ENCODE measurements around the gene FOXN4.

The FOXN4 gene

DNA sequence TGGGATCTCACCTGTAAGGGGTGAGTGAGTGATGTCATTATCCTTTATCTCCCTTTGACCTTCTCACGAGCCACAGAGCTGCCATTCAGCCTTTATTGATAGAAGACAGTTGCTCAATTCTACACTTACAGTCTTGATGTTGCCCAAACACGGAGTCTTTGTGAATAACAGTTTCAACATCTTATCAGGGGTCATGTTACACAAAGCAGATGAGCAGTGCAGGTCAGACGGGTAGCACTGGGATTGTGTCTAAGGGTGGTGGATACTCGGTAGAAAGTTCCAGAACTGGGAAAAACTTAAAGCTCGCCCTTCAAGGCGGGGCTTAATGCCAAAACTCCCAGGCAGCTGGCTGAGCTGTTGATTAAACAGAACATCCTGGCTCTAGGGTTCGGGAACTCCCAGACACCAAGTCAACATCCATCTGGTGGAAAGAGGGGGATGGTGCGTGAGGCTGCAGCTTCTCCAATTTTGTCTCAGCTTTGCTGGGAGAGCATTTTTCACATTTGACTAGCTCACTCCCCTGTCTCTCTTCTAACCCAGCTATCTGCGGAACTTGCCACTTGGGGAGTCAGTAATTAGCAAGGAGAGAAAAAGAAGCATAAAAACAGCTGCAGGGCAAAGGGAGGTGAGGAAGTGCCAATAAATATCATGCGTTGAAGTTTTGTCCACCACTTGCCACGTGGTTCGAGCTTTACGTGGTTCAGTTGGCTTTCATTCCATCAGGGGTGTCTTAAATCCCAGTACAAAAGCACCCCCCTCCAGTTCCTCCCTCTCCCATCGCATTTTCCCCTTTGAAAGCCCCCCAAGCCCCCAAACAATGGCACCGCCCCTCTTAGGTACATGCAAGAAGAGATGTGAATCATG is 31.0 kb downstream of the FOXN4 start:
- TF ChIP-seq, protein P1, sequence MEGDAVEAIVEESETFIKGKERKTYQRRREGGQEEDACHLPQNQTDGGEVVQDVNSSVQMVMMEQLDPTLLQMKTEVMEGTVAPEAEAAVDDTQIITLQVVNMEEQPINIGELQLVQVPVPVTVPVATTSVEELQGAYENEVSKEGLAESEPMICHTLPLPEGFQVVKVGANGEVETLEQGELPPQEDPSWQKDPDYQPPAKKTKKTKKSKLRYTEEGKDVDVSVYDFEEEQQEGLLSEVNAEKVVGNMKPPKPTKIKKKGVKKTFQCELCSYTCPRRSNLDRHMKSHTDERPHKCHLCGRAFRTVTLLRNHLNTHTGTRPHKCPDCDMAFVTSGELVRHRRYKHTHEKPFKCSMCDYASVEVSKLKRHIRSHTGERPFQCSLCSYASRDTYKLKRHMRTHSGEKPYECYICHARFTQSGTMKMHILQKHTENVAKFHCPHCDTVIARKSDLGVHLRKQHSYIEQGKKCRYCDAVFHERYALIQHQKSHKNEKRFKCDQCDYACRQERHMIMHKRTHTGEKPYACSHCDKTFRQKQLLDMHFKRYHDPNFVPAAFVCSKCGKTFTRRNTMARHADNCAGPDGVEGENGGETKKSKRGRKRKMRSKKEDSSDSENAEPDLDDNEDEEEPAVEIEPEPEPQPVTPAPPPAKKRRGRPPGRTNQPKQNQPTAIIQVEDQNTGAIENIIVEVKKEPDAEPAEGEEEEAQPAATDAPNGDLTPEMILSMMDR (IDR thresholded peaks at IDR 0.05; ENCODE audit: extremely low read depth, insufficient read depth, missing control alignments), result no peak
- in situ Hi-C loops (cut with MboI; ENCODE audit: low pct_unique_long_range_greater_than_20kb, low sequenced_read_pairs, unreplicated experiment), result no loop called here
- DNase-seq (ENCODE audit: low spot score), result no peak

DNA sequence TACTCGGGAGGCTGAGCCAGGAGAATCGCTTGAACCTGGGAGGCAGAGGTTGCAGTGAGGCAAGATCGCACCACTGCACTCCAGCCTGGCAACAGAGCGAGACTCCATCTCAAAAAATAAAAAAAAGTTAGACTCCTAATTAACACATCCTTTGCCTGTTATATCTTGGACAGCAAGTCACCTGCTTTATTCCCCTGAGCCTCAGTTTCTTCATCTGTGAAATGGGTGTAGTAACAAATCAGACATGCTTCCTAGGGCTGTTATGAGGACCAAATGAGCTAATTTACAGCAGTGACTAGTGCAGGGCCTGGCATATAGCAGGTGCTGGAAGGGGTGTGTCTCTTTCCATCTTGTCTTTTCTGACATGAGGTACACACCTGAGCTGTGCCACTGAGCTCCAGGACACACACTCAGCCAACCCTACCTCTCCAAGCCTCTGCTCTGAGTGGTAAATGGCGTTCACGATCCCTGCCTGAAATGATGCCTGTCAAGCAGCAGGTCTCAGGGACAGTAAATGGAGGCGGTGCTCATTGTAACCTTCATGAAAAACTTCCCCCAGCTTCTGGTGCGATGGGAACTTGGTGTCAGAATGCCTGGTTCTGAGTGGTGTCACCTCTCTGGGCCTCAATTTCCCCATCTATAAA is 31.7 kb downstream of the FOXN4 start:
- DNase-seq (ENCODE audit: low spot score), result no peak
- in situ Hi-C loops (cut with MboI; ENCODE audit: low pct_unique_long_range_greater_than_20kb, low sequenced_read_pairs, unreplicated experiment), result no loop called here
- TF ChIP-seq, protein P1 (IDR thresholded peaks at IDR 0.05; ENCODE audit: extremely low read depth, insufficient read depth, missing control alignments), result no peak

DNA sequence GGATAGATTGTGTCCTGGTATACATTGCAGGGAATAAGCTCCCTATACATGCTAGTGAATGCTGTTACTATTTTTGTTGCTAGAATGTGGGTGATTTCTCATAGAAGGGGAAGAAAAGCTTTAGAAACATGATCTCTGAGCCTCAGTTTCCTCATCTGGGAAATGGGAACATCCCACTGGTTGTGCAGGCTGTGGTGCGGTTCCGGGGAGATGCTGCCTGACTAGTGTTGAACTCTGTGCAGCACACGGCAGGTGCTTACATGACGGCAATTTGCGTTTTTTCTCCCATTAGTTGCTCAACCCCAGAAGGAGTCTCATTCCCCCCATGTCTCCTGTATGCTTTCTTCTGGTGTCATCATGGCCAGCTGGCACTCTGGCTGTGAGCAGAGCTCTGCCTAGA is 32.9 kb downstream of the FOXN4 start:
- TF ChIP-seq, protein P1 (IDR thresholded peaks at IDR 0.05; ENCODE audit: extremely low read depth, insufficient read depth, missing control alignments), result no peak
- DNase-seq (ENCODE audit: low spot score), result no peak
- in situ Hi-C loops (cut with MboI; ENCODE audit: low pct_unique_long_range_greater_than_20kb, low sequenced_read_pairs, unreplicated experiment), result no loop called here

DNA sequence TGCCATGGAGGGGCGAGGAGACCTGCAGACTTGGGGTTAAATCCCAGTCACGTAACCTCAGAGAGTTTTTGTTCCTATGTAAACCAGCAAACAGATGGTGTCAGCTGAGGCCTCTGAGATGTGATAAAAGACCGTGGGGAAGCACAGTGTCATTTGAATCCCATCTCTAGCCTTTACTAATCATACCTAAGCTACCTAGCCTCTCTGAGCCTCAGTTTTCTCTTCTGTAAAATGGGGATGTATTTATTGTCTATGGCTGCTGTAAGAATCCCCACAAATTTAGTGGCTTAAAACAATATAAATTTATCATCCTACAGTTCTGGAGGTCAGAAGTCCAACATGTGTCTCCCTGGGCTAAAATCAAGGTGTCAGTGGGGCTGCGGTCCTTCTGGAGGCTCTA is 33.9 kb downstream of the FOXN4 start:
- TF ChIP-seq, protein P1 (IDR thresholded peaks at IDR 0.05; ENCODE audit: extremely low read depth, insufficient read depth, missing control alignments), result no peak
- in situ Hi-C loops (cut with MboI; ENCODE audit: low pct_unique_long_range_greater_than_20kb, low sequenced_read_pairs, unreplicated experiment), result no loop called here
- DNase-seq (ENCODE audit: low spot score), result no peak

DNA sequence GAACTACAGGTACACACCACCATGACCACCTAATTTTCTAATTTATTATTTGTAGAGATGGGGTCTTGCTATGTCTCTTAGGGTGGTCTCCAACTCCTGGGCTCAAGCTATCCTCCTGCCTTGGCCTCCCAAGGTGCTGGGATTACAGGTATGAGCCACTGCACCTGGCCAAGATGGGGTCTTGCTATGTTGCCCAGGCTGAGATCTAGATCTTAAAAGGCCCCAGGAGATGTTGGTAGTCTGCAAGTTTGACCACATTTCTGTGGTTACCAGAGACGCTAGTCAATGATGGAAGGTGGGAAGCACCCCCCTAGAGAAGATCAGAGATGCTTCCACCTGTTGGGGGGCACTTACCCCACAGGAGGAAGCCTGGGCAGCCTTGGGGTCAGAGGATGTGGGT is 34.7 kb downstream of the FOXN4 start:
- in situ Hi-C loops (cut with MboI; ENCODE audit: low pct_unique_long_range_greater_than_20kb, low sequenced_read_pairs, unreplicated experiment), result no loop called here
- TF ChIP-seq, protein P1 (IDR thresholded peaks at IDR 0.05; ENCODE audit: extremely low read depth, insufficient read depth, missing control alignments), result no peak

DNA sequence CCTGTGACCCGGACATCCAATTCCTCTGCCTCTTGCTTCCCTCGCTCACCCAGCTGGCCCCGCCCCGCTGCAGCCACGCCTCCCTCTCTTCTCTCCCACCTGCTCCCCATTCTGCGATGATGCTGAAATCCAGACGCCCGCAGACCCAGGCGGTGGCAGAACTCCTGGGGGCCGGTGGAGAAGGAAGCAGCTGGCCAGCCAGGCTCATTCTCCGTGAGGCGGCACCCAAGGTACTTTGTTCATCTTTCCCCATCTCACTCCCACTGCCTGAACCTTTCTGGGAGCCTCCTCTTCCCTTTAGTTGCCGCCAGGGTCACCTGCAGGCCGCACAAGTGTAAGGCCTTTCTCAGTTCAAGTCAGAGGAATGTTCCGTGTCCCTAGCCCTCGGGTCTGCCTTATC is 35.7 kb downstream of the FOXN4 start:
- TF ChIP-seq, protein P1 (IDR thresholded peaks at IDR 0.05; ENCODE audit: extremely low read depth, insufficient read depth, missing control alignments), result no peak
- in situ Hi-C loops (cut with MboI; ENCODE audit: low pct_unique_long_range_greater_than_20kb, low sequenced_read_pairs, unreplicated experiment), result no loop called here
- DNase-seq (ENCODE audit: low spot score), result no peak

More for the DNA sequence above, 34.7 kb downstream of the FOXN4 start:
- no peak for DNase-seq (ENCODE audit: low spot score)
